HG02763 (cell line): Measurements from ENCODE around the gene MYEOV.

Experiments
- ATAC-seq: cut with Tn5 transposase; IDR thresholded peaks from one replicate; pipeline ENCODE4 v1.9.1; 2021; ENCODE audit warnings: mild to moderate bottlenecking, moderate library complexity; ENCODE audit not compliant: unreplicated experiment

MYEOV gene

DNA sequence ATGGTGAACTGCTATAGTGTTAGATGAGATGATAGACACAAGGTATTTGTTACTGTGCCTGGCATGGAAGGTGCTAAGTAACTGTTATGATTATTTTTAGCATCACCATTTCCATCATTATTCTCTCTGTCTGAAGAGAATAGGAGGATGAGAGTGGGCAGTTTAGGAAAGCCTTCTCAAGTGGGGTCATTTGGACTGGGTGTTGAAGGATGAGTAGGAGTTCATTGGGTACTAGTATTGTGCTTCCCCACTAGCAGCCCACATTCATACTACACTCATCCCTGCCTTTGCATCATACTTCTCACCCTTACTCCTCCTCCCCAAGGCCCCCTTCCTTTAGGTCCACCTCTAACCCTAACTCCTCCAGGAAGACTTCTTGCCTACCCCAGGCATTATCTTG lies 20.6 kb downstream of the MYEOV start:
- ATAC-seq: no peak

DNA sequence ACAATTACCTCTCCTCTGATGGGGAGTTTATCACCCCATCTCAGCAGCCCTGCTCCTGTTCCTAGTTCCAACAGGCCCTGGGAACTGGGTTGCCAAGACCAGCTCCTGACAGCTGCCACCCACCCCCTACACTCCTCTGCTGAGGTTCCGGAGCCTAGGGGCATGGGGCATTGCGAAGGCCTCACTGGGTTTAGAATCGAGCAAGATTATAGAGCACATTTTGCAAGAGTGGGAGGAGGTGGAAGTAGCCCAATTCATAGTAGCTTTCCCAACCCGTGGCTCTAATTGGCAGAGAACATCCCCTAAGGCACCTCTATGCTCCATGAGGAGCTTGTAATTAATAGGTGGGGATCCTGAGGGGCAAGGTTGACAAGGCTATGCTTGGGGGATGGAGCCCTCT lies 23.0 kb downstream of the MYEOV start:
- ATAC-seq: no peak

DNA sequence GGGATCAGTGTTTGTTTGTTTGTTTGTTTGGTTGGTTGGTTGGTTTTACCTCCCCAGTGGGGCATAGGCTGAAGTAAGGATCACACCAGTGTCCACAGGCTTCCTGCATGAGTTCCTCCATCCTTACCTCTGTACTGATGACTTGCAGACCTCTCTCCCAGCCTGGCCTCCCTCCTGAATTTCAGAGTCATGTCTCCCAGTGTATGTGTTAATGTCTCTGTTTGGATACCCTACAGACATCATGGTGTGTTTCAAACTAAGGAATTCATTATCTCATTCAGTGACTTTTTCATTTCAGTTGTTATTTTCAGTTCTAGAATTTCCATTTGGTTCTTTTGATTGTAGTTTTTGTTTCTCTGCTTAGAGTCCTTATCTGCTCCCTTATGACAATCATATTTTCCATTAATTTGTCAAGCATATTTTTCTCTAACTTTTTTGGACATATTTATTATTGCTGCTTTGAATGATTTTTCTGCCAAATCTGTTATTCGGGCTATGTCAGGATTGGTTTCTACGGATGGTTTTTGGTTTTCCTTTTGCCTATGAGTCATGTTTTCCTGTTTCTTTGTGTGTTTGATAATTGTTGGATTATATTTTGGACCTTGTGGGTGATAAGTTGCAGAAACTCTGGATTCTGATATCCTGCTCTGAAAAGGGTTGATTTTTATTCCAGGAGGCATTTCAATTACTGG lies 23.6 kb downstream of the MYEOV start:
- no peak for ATAC-seq

DNA sequence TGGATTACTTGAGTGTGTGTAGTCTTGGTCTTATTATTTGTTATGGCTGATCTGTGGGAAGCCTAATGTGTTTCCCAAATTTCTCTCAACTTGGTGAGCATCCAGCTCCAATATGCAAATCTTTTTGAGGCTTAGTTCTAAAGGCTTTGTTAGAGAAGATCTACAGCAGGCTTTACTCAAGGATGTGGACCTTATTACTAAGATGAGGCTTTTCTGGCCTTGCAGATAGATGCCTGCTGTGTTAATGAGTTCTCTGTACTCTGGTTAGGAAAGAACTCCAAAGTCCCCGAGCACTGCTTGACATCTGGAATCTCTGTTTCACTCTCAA lies 24.1 kb downstream of the MYEOV start:
- no peak for ATAC-seq

DNA sequence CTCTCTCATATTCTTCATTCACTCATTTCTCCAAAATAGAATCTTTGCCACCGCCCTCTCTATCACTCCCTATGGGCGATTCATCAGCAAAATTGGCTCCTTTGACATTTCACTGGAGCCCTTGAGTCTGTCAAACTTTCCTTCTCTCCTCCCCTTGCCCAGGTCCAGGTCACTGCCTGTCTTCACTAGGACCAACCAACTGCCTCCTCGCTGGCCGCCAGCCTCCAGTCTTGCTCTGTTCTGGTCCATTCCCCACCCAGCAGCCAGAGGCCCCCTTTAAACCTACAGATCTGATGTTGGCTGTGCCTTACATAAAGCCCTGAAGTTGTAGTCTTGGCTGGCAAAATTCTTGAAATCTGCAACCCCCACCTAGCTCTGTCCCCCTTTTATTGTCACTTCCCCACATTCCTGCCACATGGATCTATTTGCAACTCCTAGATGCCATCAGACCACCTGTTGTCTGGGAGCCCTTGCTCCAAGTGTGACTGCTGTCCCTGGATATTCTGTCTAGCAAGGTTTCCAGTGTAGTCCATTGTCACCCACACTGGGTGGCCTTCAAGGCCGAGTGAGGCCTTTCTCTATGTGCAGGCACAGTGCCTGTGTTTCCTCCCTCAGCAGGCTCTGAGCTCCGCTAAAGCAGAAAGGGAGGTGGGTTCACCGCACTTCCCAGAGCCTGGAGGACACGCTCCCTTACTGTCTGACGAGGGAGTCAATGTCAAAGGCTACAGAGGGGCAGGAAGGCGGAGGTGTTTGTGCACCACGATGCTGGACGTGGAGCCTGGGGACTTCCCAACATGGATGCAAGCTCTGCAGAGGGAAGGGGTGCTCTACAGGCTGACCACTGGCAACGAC lies 25.5 kb downstream of the MYEOV start:
- ATAC-seq: no peak

DNA sequence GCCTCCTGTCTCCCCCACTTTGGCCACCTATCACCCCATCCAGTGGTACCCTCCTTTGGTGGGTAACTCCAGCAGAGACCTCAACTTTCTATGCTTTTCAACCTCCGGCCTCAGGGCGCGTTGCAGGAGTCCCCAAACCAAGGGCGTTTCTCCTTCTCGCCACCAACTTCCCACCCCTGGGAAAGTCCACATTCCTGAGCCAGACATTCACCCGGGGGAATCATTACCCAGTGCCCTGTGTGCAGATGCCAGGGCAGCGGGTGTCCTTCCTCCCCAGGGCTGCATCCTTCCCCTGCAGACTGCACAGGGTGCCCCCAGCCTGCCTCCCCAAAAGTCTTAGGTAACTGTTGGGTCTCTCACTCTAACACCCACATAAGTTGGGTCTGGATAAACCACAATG lies 26.4 kb downstream of the MYEOV start:
- ATAC-seq: no peak

DNA sequence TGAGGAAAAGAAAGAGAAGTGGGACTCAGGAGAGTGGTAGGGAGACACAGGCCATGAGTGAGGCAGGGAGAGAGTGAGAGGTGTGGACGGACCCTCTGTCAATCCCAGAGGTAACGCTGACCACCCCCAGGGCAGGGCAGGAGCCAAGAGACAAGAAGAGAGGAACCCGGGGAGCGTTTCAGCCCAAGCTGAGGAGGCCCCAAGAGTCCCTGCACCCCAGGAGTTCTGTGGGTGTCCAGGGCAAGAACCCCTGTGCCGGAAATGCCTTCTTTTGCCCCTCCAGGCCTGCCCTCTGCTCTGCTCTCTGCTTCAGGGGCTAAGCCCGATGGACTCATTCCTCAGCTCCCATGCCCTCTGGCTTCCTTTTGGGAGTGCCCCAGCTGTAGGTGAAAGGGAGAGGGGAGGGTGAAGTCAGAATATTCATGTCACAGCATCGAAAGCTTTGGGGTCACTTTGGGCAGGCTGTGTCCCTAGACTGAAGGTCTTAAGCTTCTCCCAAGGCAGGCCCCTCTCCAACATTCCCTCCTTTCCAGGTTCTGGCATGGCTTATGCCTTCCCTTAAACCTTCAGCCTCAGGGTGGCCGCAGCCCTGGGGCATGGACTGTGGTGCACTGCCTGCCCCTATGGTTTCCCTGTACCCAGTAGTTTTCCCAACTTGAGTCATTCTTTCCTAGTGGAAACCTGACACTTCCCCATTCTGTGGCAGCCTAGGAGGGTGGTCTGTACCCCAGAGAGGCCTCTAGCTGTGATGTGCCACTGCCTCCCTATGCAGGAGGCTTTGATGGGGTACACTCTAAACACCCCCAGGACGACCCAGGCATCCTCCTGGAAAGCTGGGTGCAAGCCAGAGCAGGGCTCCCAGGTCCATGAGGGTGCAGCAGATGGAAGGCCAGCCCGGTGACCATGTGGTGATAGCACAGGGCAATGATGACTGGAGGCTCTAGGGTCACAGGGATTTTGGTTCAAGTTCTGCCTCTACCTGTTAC lies 27.1 kb downstream of the MYEOV start:
- ATAC-seq: no peak

DNA sequence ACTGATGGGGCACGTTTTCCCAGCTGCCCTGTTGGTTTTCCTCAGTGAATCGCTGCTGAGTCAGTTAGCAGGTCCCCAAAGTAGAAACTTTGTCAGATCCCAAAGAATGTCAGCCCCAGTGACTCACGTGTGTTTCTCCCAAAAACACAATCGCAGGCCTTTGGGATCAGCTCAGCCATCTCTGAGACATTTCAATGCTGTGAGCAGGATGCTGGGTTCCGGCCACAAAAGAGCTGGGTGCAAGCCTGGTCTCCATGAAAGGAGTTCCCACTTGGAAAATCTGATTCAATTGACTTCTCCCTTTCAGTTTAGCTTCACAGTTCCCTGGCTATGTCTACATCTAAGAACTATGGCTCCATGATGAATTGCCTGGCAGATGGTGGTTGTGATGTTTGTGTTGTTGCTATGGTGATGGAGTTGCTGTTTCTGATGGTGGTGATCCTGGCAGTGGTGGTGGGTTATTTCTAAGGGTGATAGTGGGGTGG lies 28.0 kb downstream of the MYEOV start:
- no peak for ATAC-seq

DNA sequence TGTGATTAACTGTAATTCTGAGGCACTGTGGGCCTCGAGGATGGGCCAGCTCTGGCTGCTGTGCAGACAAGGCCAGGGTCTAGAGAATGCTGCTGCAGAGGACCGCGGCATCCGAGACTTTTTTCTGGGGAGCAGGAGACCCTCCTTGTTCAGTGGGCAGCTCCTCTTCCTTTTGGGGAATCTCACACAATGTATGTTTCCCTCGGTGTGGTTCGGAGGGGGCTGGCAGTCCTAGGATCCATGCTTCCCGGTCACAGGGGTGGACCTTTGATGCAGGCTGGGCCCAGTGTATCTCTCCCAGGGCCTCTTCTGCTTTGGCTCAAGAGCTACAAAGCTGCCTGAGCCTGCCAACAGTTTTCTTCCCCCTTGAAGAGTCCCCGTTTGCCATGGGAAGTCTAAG lies 31.5 kb downstream of the MYEOV start:
- ATAC-seq: no peak

DNA sequence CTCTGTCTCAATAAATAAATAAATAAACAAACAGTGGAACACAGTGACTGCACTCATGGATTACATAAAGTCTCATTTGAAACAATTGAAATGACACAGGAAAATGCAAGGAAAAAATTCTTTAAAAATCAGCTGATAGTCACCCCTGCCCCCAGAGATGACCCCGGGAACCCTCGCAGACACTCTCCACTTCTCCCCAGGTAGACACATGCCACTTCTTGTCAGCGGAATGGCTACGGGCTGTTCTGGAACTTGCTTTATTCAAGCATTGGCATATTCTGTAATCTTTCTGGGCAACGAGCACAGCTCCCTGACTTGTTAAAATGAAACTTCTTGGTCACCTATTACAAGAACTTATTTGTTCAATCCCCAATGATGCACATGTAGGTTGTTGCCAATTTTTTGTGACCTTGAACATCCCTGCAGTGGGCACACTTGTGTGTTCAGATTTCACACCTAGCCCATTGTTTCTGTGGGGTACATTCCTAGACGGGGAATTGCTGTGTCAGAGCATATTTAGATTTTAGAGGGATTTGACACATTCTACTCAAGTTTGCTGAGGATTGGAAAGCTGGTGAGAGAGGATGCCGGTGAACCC lies 32.8 kb downstream of the MYEOV start:
- no peak for ATAC-seq

DNA sequence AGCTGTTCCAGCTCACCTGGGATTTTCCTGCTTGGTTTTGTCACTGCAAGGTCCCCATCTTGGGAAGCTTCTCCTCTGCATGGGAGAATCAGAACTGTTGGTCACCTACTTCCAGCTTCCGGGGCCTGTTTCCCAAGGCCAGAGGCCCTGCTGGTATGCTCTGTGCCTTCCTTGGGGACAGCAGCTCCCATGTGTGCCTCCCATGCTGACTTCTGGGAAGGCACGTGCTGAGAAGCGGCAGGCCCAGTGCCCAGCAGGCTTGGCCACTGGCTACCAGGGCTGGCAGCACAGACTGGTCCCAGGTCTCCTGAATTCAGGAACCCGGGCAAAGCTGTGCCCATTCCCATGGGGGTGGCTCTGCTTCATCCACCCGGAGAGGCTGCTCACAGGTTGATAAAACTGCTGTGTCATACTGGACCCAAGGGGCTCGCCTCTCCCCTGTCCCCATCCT lies 33.8 kb downstream of the MYEOV start:
- ATAC-seq: no peak

DNA sequence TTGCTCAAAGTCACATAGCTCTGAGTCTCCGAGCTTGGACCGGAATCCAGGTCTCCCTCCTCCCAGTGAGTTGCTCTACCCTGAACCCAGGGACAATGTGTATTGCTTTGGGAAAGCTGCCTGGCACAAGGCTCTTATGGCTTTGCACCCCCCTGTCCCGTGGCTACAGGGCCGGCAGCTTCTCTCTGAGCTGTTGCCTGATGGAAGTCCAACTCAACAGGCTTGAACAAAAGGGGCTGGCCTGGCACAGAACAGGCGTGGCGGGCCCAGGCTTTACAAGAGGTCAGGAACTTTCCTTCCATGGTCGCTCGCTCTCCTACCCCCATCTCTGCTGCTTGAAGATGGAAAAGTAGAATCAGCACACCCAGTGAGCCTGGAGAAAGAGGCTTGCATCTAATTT lies 34.3 kb downstream of the MYEOV start:
- no peak for ATAC-seq

DNA sequence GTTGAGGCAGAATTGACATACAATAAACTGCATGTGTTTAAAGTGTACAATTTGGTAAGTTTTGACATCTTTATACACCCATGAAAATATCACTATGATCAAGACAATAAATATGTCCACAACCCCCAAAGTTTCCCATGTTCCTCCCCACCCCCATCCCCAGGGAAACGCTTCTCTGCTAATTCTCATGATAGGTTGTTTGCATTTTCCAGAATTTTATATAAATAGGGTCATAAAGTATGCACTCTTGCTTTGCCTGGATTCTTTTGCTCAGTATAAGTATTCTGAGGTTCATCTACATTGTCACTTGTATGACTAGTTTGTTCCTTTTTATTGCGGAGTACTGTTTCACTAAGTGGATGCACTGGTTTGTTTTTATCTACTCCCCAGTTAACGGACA lies 35.6 kb downstream of the MYEOV start:
- no peak for ATAC-seq

DNA sequence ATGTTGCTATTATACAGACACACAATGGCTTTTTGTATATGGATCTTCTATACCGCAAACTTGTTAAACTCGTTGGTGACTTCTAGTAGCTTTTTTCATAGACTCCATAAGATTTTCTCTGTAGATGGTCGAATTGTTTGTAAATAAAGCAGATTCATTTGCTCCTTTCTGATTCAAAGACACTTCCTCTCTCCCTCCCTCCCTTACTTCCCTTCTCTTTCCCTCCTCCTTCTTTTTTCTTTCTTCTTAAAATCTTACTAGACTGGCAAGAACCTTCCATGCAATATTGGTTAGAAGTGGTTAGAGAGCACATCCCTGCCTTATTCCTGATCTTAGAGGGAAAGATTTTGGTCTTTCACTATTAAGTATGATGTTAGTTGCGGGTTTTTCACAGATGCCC lies 36.4 kb downstream of the MYEOV start:
- ATAC-seq: no peak

DNA sequence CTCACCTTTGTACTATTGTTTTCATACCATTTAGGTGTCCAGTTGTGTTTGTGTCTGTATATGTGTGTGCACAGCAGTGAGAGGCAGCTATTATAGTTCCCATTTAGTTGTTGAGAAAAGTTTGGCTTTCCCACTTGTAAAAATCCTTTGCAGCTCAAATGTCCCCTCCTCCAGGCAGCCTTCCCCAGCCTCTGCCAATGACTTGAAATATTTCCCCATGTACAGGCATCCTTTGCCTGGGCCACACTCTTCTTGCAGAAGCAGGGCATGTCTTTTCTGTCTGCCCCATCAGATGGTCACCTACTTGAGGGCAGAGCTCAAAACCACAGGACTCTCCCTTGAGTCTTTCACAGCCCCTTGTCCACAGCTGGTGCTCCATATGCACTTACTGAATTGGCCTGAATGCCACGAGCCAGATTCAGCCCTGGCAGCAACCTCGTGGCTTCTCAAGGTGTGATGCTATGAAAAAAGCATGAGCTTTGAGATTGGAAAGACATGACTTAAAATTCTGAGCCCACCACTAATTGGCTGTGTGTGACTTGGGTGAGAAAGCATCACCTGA lies 39.3 kb downstream of the MYEOV start:
- no peak for ATAC-seq

DNA sequence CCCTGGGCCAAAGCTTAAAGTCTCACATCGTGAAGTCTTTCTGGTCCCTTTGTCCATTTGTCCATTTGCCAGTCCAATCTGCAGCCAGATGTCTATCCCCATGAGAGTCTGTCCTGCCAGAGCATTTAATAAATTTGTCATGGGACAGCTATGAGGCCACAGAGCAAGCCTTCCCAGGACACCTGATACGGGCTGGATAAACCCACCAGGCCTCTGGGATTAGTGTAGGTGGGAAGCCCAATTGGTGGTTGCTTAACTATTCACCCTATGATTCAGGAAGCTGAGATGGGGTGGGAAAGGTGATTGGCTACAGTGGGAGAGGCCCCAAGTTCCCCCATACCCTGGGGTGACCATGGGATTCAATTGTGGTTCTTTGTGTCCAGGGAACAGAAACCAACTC lies 39.9 kb downstream of the MYEOV start:
- no peak for ATAC-seq

DNA sequence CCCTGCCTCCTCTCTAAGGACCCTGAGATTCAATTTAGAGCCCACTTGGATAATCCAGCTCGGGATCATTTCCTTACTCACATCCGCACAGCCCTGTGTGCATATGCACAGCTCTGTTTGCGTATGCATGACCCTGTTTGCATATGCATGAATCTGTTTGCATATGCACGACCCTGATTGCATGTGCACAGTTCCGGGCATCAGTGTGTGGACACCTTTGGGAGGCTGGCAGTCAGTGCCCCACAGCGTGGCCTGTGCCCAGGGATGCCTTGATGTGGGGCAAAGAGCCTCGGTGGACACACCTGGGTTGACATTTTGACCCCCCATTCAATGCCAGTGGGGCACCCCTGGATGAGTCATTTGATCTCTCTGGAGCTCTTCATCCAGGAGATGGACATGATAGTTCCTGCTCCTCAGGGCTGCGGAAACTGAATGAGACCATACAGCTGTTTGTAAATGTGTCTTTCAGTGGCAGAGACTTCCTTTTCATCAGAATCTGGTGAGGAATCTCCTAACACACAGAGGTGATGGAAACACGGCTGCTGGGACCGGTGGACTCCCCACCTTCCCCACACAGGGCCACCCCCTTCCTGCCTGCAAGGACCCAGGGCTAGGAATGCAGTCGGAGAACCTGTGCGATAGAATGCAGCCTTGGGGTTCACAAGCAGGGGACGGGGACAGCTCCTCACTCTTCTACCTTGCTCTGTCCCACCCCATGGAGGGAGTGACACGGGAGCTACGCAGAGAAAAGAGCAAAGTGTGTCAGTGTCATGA lies 41.2 kb downstream of the MYEOV start:
- ATAC-seq: no peak

DNA sequence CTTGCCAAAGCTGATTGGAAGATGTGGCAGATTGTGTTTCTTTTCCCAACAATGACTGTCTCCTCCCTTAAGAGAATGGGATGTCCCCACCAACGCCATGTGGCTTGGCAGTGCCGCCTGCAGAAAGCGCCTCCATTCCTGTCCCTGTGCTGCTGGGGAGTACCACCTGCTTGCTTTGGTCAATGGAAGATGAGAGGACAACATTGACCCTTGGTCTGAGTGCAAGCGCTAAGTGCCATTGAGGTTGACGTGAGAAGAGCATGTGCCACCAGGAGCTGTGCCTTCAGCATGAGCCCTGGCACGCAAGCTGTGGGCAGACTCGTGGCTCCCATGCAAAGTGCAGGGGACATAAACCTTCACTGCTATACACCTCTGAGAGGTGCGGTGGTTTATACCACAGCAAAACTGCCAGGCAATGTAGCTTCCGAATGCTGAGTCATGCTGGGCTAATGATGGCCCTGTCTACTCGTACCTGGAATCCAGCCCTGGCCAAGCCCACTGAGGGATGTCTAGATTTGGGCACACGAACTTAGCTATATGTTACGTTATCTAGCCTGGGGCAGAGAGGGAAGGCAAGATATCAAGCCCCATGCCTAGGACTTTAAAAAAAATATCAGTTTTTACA lies 41.9 kb downstream of the MYEOV start:
- ATAC-seq: no peak

DNA sequence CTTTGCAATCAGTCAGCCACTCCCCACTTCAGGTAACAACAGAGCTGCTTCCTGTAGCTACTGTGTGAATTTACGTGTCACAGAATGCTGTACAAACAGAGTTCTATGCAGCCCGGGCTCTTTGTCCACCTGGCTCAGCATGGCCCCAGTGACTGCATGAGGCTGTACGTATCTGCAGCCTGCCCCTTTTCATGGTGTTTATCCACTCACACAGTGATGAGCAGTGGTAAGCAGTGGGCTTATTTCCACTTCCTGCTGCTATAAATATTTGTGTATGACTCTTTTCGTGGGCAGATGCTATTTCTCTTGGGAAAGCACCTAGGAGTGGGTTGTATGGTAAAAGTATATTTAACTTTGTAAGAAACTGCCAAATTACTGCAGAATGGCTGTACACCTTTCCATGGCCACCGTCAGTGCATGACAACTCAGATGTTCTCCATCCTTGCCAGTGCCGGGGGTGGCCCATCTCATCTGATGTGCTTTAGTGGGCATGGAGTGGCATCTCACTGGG lies 43.3 kb downstream of the MYEOV start:
- no peak for ATAC-seq
